PFSK-1 (cell line): ENCODE measurements around the gene GAB1.

Experiments
- FOXP2 ChIP-seq: optimal IDR thresholded peaks from 2 replicates; pipeline ENCODE3; 2011; ENCODE audit warnings: borderline replicate concordance, control low read depth, inconsistent platforms; ENCODE audit not compliant: insufficient read depth; ENCODE audit errors: extremely low read length, extremely low read depth
- POLR2AphosphoS5 ChIP-seq: IDR thresholded peaks from 2 replicates; pipeline ENCODE4 v1.6.1; 2012; ENCODE audit warnings: low read depth, mild to moderate bottlenecking, control low read depth, low read length, moderate library complexity
- REST ChIP-seq, 2 experiments: IDR thresholded peaks; 2 replicates each; pipeline versions ENCODE4 v1.6.1 to v1.8.0; 2011 to 2012; ENCODE audit warnings: low read depth in 2 of 2, low read length in 2 of 2, control low read depth in 1 of 2, inconsistent platforms in 1 of 2, mild to moderate bottlenecking in 1 of 2, moderate library complexity in 1 of 2; ENCODE audit not compliant: insufficient read depth in 1 of 2
- SIN3A ChIP-seq: IDR thresholded peaks from 2 replicates; pipeline ENCODE4 v1.6.1; 2012; ENCODE audit warnings: mild to moderate bottlenecking, low read length, moderate library complexity, borderline replicate concordance; ENCODE audit not compliant: insufficient read depth
- TAF1 ChIP-seq: IDR thresholded peaks from 2 replicates; pipeline ENCODE4 v1.6.1; 2012; ENCODE audit warnings: low read length, control low read depth, borderline replicate concordance; ENCODE audit not compliant: insufficient read depth

GAB1 gene

DNA sequence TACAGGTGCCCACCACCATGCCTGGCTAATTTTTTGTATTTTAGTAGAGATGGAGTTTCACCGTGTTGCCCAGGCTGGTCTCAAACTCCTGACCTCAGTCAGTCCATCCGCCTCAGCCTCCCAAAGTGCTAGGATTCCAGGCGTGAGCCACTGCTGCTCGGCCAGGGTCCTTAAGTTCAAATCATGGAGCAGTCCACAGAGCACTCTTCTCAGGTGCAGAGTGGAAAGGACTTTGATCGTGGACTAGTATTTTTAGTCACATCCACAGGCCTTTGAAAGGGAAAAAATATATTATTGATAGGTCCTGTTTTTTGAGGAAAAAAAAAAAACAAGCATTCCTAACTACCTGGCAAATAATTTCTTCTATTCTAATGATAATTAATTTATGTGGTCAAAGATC, 31.2 kb downstream of the GAB1 start:
- TF ChIP-seq TAF1 (no peak), SIN3A (no peak), REST (IDR thresholded peaks at IDR 0.05; ENCODE audit: insufficient read depth in 1 of 2, low read depth in 2 of 2, low read length in 2 of 2) (no peak), FOXP2 (no peak), POLR2AphosphoS5 (no peak)

DNA sequence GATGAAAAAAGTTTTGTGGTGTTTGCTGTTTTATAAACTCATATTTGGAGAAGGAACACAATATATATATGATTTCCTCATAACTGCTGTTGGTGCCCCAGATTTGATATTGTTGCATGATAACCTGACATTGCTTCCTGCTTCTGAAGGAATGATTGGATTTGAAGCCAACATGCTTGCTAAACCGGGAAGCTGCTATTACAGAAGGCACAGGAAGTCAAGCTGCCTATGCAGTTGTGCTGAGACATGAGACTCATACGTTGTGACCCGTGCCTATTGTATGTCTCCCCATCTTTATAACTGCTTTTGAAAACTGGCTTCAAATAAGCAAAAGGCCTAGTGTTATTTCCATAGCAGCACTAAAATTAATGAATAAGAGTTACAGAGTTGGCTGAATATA, 32.9 kb downstream of the GAB1 start:
- TF ChIP-seq TAF1, result no peak
- no peak for TF ChIP-seq FOXP2
- TF ChIP-seq REST (IDR thresholded peaks at IDR 0.05; ENCODE audit: insufficient read depth in 1 of 2, low read depth in 2 of 2, low read length in 2 of 2), result no peak
- no peak for TF ChIP-seq POLR2AphosphoS5
- TF ChIP-seq SIN3A, result no peak

DNA sequence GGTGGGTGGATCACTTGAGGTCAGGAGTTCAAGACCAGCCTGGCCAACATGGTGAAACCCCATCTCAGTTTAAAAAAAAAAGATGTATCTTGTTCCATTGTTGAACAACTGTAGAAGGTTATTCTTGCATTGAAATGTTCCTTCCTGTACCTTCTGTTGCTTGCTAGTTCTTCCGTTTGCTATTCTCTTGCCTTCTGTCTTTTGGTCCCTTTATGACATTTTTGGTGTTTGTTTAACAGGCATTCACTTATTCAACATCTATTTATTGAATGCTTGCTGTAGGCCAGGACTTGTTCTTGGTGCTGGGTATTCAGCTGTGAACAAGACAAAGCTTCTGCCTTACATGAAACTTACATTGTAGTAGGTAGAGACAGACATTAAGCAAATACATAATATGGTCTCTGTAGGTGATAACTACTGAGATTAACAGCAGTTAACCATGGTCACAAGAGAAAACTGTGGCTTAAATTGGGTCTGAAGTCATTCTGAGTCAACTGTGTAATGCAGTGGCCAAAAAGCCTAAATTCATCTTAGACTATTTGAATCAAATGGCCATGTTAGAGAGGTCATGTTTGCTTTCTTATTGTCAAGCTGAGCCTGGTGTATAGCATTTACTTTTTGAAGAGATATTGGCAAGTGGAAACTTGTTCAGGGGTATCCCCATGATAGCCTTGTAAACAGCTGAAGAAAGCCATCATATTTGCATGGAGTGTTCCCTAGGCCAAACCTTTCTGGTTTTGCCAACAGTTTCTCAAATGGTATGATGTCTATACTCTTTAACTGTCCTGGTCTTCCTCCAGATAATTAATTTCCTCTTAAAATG, 35.6 kb downstream of the GAB1 start:
- no peak for TF ChIP-seq POLR2AphosphoS5
- TF ChIP-seq REST (IDR thresholded peaks at IDR 0.05; ENCODE audit: insufficient read depth in 1 of 2, low read depth in 2 of 2, low read length in 2 of 2), result no peak
- no peak for TF ChIP-seq SIN3A
- TF ChIP-seq TAF1, result no peak
- no peak for TF ChIP-seq FOXP2

DNA sequence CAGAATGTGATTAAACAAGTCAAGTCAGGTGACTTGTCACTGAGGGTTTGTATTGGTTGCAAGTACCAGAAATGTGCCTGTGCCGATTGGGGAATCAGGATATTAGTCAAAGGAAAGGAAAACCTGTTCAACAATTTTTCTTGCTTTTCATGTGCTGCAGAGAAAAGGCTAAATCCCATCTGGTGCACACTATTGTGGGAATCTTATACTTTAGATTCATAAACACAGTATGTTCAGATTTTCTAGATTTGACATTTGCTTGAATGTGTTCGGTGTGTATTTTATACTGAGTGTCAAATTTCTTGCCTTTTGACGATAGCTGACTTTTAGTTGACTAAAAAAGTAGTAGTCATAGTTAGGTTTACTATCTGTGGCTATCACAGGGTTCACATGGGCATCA, 37.6 kb downstream of the GAB1 start:
- TF ChIP-seq SIN3A (no peak), REST (IDR thresholded peaks at IDR 0.05; ENCODE audit: insufficient read depth in 1 of 2, low read depth in 2 of 2, low read length in 2 of 2) (no peak), TAF1 (no peak), FOXP2 (no peak), POLR2AphosphoS5 (no peak)

DNA sequence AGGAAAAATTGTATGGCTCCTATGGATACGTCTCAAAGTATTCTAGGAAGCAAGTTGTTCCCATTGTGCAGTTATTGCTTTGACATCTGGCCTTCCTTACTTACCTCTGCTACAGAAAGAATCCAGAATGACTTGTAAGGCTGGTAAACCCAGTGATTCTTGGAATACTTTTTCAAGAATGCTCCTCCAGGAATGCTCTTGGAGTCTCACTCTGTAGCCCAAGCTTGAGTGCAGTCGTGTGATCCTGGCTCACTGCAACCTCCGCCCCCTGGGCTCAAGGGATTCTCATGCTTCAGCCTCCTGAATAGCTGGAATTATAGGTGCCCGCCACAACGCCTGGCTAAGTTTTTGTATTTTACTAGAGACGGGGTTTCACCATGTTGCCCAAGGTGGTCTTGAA, 38.1 kb downstream of the GAB1 start:
- TF ChIP-seq POLR2AphosphoS5 (no peak), SIN3A (no peak), REST (IDR thresholded peaks at IDR 0.05; ENCODE audit: insufficient read depth in 1 of 2, low read depth in 2 of 2, low read length in 2 of 2) (no peak)
